H1 (cell line): Measurements from ENCODE around the gene CP. TPM values are rescaled to one million over a fixed set of nuclear protein-coding genes. Genes with fewer than 3 reads are reported as not detected.

Experiments
- CTCF ChIA-PET: fragments of 300-600 bp; sonication (Branson Sonifier 250); formaldehyde crosslinking; loops from one replicate; lab custom pipeline; 2021; ENCODE audit not compliant: partially characterized antibody; lab: Charles Lee
- POLR2A ChIA-PET: fragments of 300-600 bp; sonication (Branson Sonifier 250); formaldehyde crosslinking; loops from one replicate; lab custom pipeline; 2021; ENCODE audit warnings: inconsistent platforms; ENCODE audit not compliant: partially characterized antibody; lab: Charles Lee
- DNase-seq, 2 experiments: peaks; one replicate each; pipeline versions ENCODE4 v3.0.0 to v3.0.0-alpha.2; 2010 to 2022; ENCODE audit warnings: low spot score in 2 of 2, low read depth in 1 of 2, mixed read lengths in 1 of 2
- FAIRE-seq: peaks from 2 replicates; lab custom pipeline; 2011; peaks lifted over from hg19 to GRCh38; lab: Jason Lieb, UNC
- H2AFZ ChIP-seq: 2 replicates; pipeline ENCODE4 v1.8.1; 2012; ENCODE audit warnings: low read length, inconsistent platforms
- H2AK5ac ChIP-seq: 2 replicates; pipeline ENCODE4 v1.6.1; 2013; ENCODE audit warnings: low read depth, low read length
- H2BK120ac ChIP-seq: replicated peaks from 2 replicates; pipeline ENCODE3; 2013; ENCODE audit warnings: low read depth, low read length, inconsistent platforms
- H2BK12ac ChIP-seq: 2 replicates; pipeline ENCODE4 v1.6.1; 2013; ENCODE audit warnings: low read depth, low read length
- H2BK15ac ChIP-seq: 2 replicates; pipeline ENCODE4 v1.6.1; 2013; ENCODE audit warnings: low read length
- H2BK20ac ChIP-seq: 2 replicates; pipeline ENCODE4 v1.6.1; 2013; ENCODE audit warnings: low read length
- H2BK5ac ChIP-seq: 2 replicates; pipeline ENCODE4 v1.6.1; 2013; ENCODE audit warnings: low read depth, low read length
- H3K14ac ChIP-seq: 2 replicates; pipeline ENCODE4 v1.6.1; 2013; ENCODE audit warnings: inconsistent platforms; ENCODE audit not compliant: insufficient read length
- H3K18ac ChIP-seq: 2 replicates; pipeline ENCODE4 v1.6.1; 2013; ENCODE audit warnings: low read length; ENCODE audit errors: extremely low read depth
- H3K23ac ChIP-seq: 2 replicates; pipeline ENCODE4 v1.6.1; 2013; ENCODE audit warnings: inconsistent platforms; ENCODE audit not compliant: insufficient read length
- H3K23me2 ChIP-seq: 2 replicates; pipeline ENCODE4 v1.6.1; 2013; ENCODE audit warnings: low read depth, low read length
- H3K27ac ChIP-seq: 2 replicates; pipeline ENCODE4 v1.6.1; 2011; ENCODE audit warnings: low read depth, low read length, inconsistent platforms
- H3K27me3 ChIP-seq, 4 experiments: replicated peaks in 1 of 4; 1 replicate in 1 of 4; 2 replicates in 3 of 4; pipeline versions ENCODE4 v1.6.1 to v1.8.1; 2011 to 2013; ENCODE audit warnings: low read length in 3 of 4, mild to moderate bottlenecking in 3 of 4, inconsistent platforms in 2 of 4, mixed read lengths in 2 of 4, moderate library complexity in 1 of 4; ENCODE audit not compliant: control insufficient read depth in 3 of 4, insufficient read depth in 3 of 4; ENCODE audit errors: extremely low read depth in 1 of 4
- H3K36me3 ChIP-seq, 4 experiments: 2 replicates each; pipeline versions ENCODE4 v1.6.1 to v1.8.1; 2011 to 2013; ENCODE audit warnings: mild to moderate bottlenecking in 4 of 4, low read length in 3 of 4, moderate library complexity in 2 of 4, control low read depth in 1 of 4, inconsistent platforms in 1 of 4; ENCODE audit not compliant: insufficient read depth in 4 of 4, control insufficient read depth in 2 of 4
- H3K4ac ChIP-seq: replicated peaks from 2 replicates; pipeline ENCODE3; 2013; ENCODE audit warnings: low read length, low read depth, mixed read lengths, inconsistent platforms; ENCODE audit not compliant: insufficient read length
- H3K4me1 ChIP-seq, 4 experiments: replicated peaks in 1 of 4; 1 replicate in 1 of 4; 2 replicates in 3 of 4; pipeline versions ENCODE4 v1.6.1 to v1.8.1; 2011 to 2013; ENCODE audit warnings: low read length in 3 of 4, inconsistent platforms in 2 of 4, mixed read lengths in 1 of 4; ENCODE audit not compliant: insufficient read depth in 4 of 4, control insufficient read depth in 3 of 4
- H3K4me2 ChIP-seq, 2 experiments: 2 replicates each; pipeline versions ENCODE4 v1.6.1 to v1.8.1; 2011 to 2013; ENCODE audit warnings: low read depth in 2 of 2, low read length in 2 of 2, control low read depth in 1 of 2, inconsistent platforms in 1 of 2, mild to moderate bottlenecking in 1 of 2; ENCODE audit not compliant: insufficient read depth in 1 of 2
- H3K4me3 ChIP-seq, 4 experiments: fragments of 200-600, 300-600 bp in 1 of 4; sonication (generic), shearing (Covaris generic), sonication (Bioruptor Twin) in 1 of 4; 2 replicates each; pipeline versions ENCODE4 v1.5.1 to v1.8.1; 2011 to 2016; ENCODE audit warnings: low read length in 4 of 4, low read depth in 3 of 4, control low read depth in 2 of 4, inconsistent platforms in 2 of 4, mild to moderate bottlenecking in 2 of 4, mixed read lengths in 1 of 4, moderate library complexity in 1 of 4; ENCODE audit not compliant: insufficient read depth in 2 of 4; ENCODE audit errors: extremely low read depth in 1 of 4
- H3K56ac ChIP-seq: replicated peaks from 2 replicates; pipeline ENCODE3; 2013; ENCODE audit warnings: low read depth, mild to moderate bottlenecking, mixed read lengths, low read length, inconsistent platforms; ENCODE audit not compliant: insufficient read length
- H3K79me1 ChIP-seq: 2 replicates; pipeline ENCODE4 v1.6.1; 2013; ENCODE audit warnings: low read depth, low read length, control low read depth
- H3K79me2 ChIP-seq, 2 experiments: 2 replicates each; pipeline versions ENCODE4 v1.6.1 to v1.8.1; 2012 to 2013; ENCODE audit warnings: low read length in 2 of 2, mild to moderate bottlenecking in 2 of 2, inconsistent platforms in 1 of 2; ENCODE audit not compliant: insufficient read depth in 2 of 2, control insufficient read depth in 1 of 2
- H3K9ac ChIP-seq, 4 experiments: replicated peaks in 1 of 4; 1 replicate in 1 of 4; 2 replicates in 3 of 4; pipeline versions ENCODE4 v1.6.1 to v1.8.1; 2011 to 2013; ENCODE audit warnings: low read depth in 3 of 4, low read length in 3 of 4, control low read depth in 2 of 4, mild to moderate bottlenecking in 2 of 4, moderate library complexity in 2 of 4, inconsistent platforms in 1 of 4; ENCODE audit errors: extremely low read depth in 1 of 4
- H3K9me3 ChIP-seq, 2 experiments: 2 replicates each; pipeline versions ENCODE4 v1.6.1 to v1.8.1; 2012 to 2013; ENCODE audit warnings: mild to moderate bottlenecking in 2 of 2, moderate library complexity in 2 of 2, control low read depth in 1 of 2, inconsistent platforms in 1 of 2, low read depth in 1 of 2, low read length in 1 of 2, mixed read lengths in 1 of 2; ENCODE audit not compliant: insufficient read depth in 2 of 2
- H4K20me1 ChIP-seq, 2 experiments: replicated peaks in 1 of 2; 2 replicates each; pipeline versions ENCODE3 to v1.8.1; 2011 to 2013; ENCODE audit warnings: inconsistent platforms in 2 of 2, low read length in 2 of 2, mild to moderate bottlenecking in 1 of 2; ENCODE audit not compliant: insufficient read depth in 2 of 2, control insufficient read depth in 1 of 2
- H4K5ac ChIP-seq: 2 replicates; pipeline ENCODE4 v1.6.1; 2013; ENCODE audit warnings: low read length, low read depth, mixed read lengths, inconsistent platforms; ENCODE audit not compliant: insufficient read length
- H4K8ac ChIP-seq: 2 replicates; pipeline ENCODE4 v1.8.0; 2013; ENCODE audit warnings: mild to moderate bottlenecking, moderate library complexity, low read length, inconsistent platforms; ENCODE audit not compliant: insufficient read depth; ENCODE audit errors: extremely low read depth
- H4K91ac ChIP-seq: replicated peaks from 2 replicates; pipeline ENCODE3; 2013; ENCODE audit warnings: low read length, mixed read lengths, inconsistent platforms; ENCODE audit not compliant: insufficient read length
- BRCA1 ChIP-seq: IDR thresholded peaks from 2 replicates; pipeline ENCODE4 v1.6.1; 2012; ENCODE audit warnings: low read depth, low read length, improper control_type of control experiment
- CBX5 ChIP-seq: fragments of 300-800, 300-1000 bp; sonication (generic); IDR thresholded peaks from 2 replicates; pipeline ENCODE4 v1.7.1; 2016; ENCODE audit warnings: antibody characterized with exemption, low read length, low read depth
- CTBP2 ChIP-seq: IDR thresholded peaks from 2 replicates; pipeline ENCODE4 v1.7.0; 2011; ENCODE audit warnings: borderline replicate concordance, mild to moderate bottlenecking, moderate library complexity, mixed read lengths, low read length; ENCODE audit not compliant: insufficient read depth, insufficient read length
- NRF1 ChIP-seq: IDR thresholded peaks from 2 replicates; pipeline ENCODE4 v1.6.1; 2011; ENCODE audit warnings: mild to moderate bottlenecking, low read depth, low read length, improper control_type of control experiment
- PHF8 ChIP-seq: fragments of 200-600 bp; sonication (generic); conservative IDR thresholded peaks from 2 replicates; pipeline ENCODE4 v1.7.1; 2012; ENCODE audit warnings: low read depth, mild to moderate bottlenecking, inconsistent platforms, low read length, moderate library complexity
- POLR2A ChIP-seq, 2 experiments: IDR thresholded peaks; 1 replicate in 1 of 2; 2 replicates in 1 of 2; pipeline ENCODE4 v1.6.1; 2011; ENCODE audit warnings: low read depth in 2 of 2, low read length in 2 of 2, mild to moderate bottlenecking in 2 of 2; ENCODE audit errors: control extremely low read depth in 1 of 2
- RXRA ChIP-seq: IDR thresholded peaks from 2 replicates; pipeline ENCODE4 v1.6.1; 2011; ENCODE audit warnings: low read depth, mild to moderate bottlenecking, low read length, moderate library complexity; ENCODE audit not compliant: insufficient read depth
- SIRT6 ChIP-seq: IDR thresholded peaks from one replicate; pipeline ENCODE4 v1.7.1; 2012; ENCODE audit warnings: low read length, inconsistent platforms
- TAF1 ChIP-seq: IDR thresholded peaks from 2 replicates; pipeline ENCODE4 v1.6.1; 2011; ENCODE audit warnings: mild to moderate bottlenecking, low read depth, low read length
- TAF7 ChIP-seq: optimal IDR thresholded peaks from 2 replicates; pipeline ENCODE3; 2011; ENCODE audit warnings: low read depth, mild to moderate bottlenecking, inconsistent platforms, low read length, moderate library complexity, borderline replicate concordance
- TCF12 ChIP-seq: IDR thresholded peaks from 2 replicates; pipeline ENCODE4 v1.6.1; 2011; ENCODE audit warnings: low read depth, mild to moderate bottlenecking, low read length
- WGBS, 2 experiments: shearing (Covaris generic) in 1 of 2; methylation state at CpG; one replicate each; pipeline versions ENCODE4 v1.1.6 to v1.1.7; 2013 to 2015; ENCODE audit warnings: low lambda C conversion rate in 2 of 2, mixed read lengths in 2 of 2, inconsistent platforms in 1 of 2, low coverage in 1 of 2, missing lambda C conversion rate in 1 of 2; ENCODE audit not compliant: insufficient replicate concordance in 2 of 2, insufficient coverage in 1 of 2, insufficient read length in 1 of 2; ENCODE audit errors: extremely low coverage in 1 of 2, missing lambda C conversion rate in 1 of 2; 5-methylcytosine and 5-hydroxymethylcytosine counted together
- polyA plus RNA-seq, 7 experiments: library from polyadenylated mRNA; depleted of rRNA in 3 of 7; stranded (reverse) in 5 of 7; unstranded in 2 of 7; fragments of >200 nt in 5 of 7; fragments of 200-250 nt in 2 of 7; gene quantifications; 1 replicate in 5 of 7; 2 replicates in 1 of 7; 4 replicates in 1 of 7; pipeline versions ENCODE4 v1.2.1 to v1.2.3, GENCODE V29; 2011 to 2013; ENCODE audit warnings: missing spikeins in 2 of 7, mixed read lengths in 2 of 7
- total RNA-seq: library from RNA; stranded (reverse); fragmentation: NEBNext Ultra II Directional; extraction: Animal tissue kit (Norgen Biotek cat#: 25700); gene quantifications from 2 replicates; pipeline ENCODE4 v1.2.1, GENCODE V29; 2021
- TF ChIP-seq, protein P1 (sequence below): IDR thresholded peaks from 2 replicates; pipeline ENCODE4 v1.6.1; 2012; ENCODE audit warnings: inconsistent platforms

The CP gene
- total and polyA plus RNA-seq, 2 of the 8 experiments (the other 6 are each of a cell fraction or from before 2014, with no cell fraction given) = 0.32 to 2.6 TPM

DNA sequence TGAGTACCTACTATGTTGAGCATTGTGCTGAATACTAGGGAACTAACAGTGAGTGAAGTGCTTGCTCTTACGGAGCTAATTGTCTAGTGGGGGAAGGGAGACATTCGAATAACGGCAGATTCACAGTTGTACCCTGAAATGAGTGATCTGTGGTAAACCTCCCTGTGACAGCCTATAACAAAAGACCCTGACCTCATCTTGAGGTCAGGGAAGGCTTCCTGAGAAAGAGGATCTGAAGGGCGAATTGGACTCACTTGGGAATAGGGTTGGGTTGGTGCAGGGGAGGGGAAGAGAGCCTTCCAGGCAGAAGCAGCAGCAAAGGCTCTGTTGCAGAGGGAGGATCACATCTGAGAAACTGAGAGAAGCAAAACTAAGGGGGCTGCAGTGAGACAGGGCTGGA, 78.9 kb downstream of the CP start:
- 91% methylated on average over 4 of the region's 4 CpGs; no CpG with 5 or more reads in 1 of the 2 experiments for WGBS, 2 experiments
- H3K23ac ChIP-seq = no peak overlapping the region

More for the DNA sequence above, 78.9 kb downstream of the CP start:
- H2BK12ac ChIP-seq = no peak overlapping the region
- no peak overlapping the region for H2BK5ac ChIP-seq
- H3K18ac ChIP-seq = no peak overlapping the region
- no peaks in the 10 kb centered on the region for H4K20me1 ChIP-seq
- H2BK15ac ChIP-seq = no peak overlapping the region
- no peak for FAIRE-seq
- TF ChIP-seq TCF12 (no peak), NRF1 (no peak), SIRT6 (no peak), POLR2A (IDR thresholded peaks at IDR 0.05; ENCODE audit: control extremely low read depth in 1 of 2, low read depth in 2 of 2, low read length in 2 of 2) (no peak), CTBP2 (no peak), BRCA1 (no peak), PHF8 (no peak), TAF7 (no peak), RXRA (no peak), TAF1 (no peak), CBX5 (no peak)
- TF ChIP-seq, protein P1, sequence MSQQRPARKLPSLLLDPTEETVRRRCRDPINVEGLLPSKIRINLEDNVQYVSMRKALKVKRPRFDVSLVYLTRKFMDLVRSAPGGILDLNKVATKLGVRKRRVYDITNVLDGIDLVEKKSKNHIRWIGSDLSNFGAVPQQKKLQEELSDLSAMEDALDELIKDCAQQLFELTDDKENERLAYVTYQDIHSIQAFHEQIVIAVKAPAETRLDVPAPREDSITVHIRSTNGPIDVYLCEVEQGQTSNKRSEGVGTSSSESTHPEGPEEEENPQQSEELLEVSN = no peak
- H3K79me1 ChIP-seq = no peaks in the 10 kb centered on the region
- H4K5ac ChIP-seq = no peak overlapping the region
- no peak overlapping the region for H3K27ac ChIP-seq
- no peak overlapping the region for H4K91ac ChIP-seq
- ChIA-PET CTCF (interaction anchor here (0.5 to 1.9 kb wide), 2 partner anchors 21 to 22 kb away, joined by 3 to 8 read pairs; no protein-coding TSS in a partner anchor), POLR2A (interaction anchor here (0.6 kb wide), 1 partner anchor 11 kb away, joined by 3 read pairs; no protein-coding TSS in a partner anchor)
- H3K4me3 ChIP-seq = no peak overlapping the region
- H3K79me2 ChIP-seq = 0 out of 4 replicates have a peak, but pooled peaks cover 0 to 3% of the 10 kb centered on the region in 2 experiments
- H2AFZ ChIP-seq = no peak overlapping the region
- H3K27me3 ChIP-seq = no peaks in the 10 kb centered on the region
- H3K14ac ChIP-seq = no peak overlapping the region
- H3K9me3 ChIP-seq = no peaks in the 10 kb centered on the region
- no peak overlapping the region for H4K8ac ChIP-seq
- H3K4me1 ChIP-seq = no peaks in the 10 kb centered on the region
- H3K36me3 ChIP-seq = peaks cover 7 to 59% (median 21%) of the 10 kb centered on the region in 4 experiments; a peak in 7 of 8 replicates
- H3K9ac ChIP-seq = no peak overlapping the region
- H2BK20ac ChIP-seq = no peak overlapping the region
- no peak overlapping the region for H2AK5ac ChIP-seq
- H3K56ac ChIP-seq = no peak overlapping the region
- no peak overlapping the region for H2BK120ac ChIP-seq
- no peak for DNase-seq
- no peak overlapping the region for H3K4ac ChIP-seq
- H3K23me2 ChIP-seq = no peaks in the 10 kb centered on the region
- no peak overlapping the region for H3K4me2 ChIP-seq
